MM.1S (cell line): ENCODE results near the gene AKAP6.

Experiments used
- DNase-seq: peaks from one replicate; pipeline ENCODE4 v3.0.0-alpha.2; 2015
- H2AFZ ChIP-seq: fragments of 300-600 bp; sonication (generic); 2 replicates; pipeline ENCODE4 v1.6.0; 2016; ENCODE audit warnings: antibody characterized with exemption, low read length
- H3F3A ChIP-seq: fragments of 300-600 bp; sonication (generic); 2 replicates; pipeline ENCODE4 v1.6.1; 2016; ENCODE audit warnings: mild to moderate bottlenecking, antibody characterized with exemption, low read length, moderate library complexity, mixed read lengths; ENCODE audit not compliant: insufficient read depth
- H3K27ac ChIP-seq: fragments of 300-600 bp; sonication (generic); 2 replicates; pipeline ENCODE4 v1.5.1; 2016; ENCODE audit warnings: mild to moderate bottlenecking, low read length
- H3K27me3 ChIP-seq: fragments of 300-600 bp; sonication (generic); replicated peaks from 2 replicates; pipeline ENCODE4 v1.6.0; 2016; ENCODE audit warnings: low read length; ENCODE audit not compliant: insufficient read depth
- H3K36me3 ChIP-seq: fragments of 300-600 bp; sonication (generic); replicated peaks from 2 replicates; pipeline ENCODE4 v1.6.1; 2016; ENCODE audit warnings: mild to moderate bottlenecking, low read length, mixed read lengths; ENCODE audit not compliant: insufficient read depth
- H3K4me1 ChIP-seq: fragments of 300-600 bp; sonication (generic); 2 replicates; pipeline ENCODE4 v1.6.1; 2016; ENCODE audit warnings: low read length, mixed read lengths
- H3K4me2 ChIP-seq: fragments of 300-600 bp; sonication (generic); 2 replicates; pipeline ENCODE4 v1.6.0; 2016; ENCODE audit warnings: low read depth, low read length
- H3K4me3 ChIP-seq: fragments of 300-600 bp; sonication (generic); 2 replicates; pipeline ENCODE4 v1.5.1; 2016; ENCODE audit warnings: low read length, mixed read lengths
- H3K79me2 ChIP-seq: fragments of 300-600 bp; sonication (generic); 2 replicates; pipeline ENCODE4 v1.6.1; 2016; ENCODE audit warnings: mixed run types, low read length, mixed read lengths
- H3K9ac ChIP-seq: fragments of 300-600 bp; sonication (generic); 2 replicates; pipeline ENCODE4 v1.6.1; 2016; ENCODE audit warnings: low read length, mixed read lengths
- H3K9me2 ChIP-seq: fragments of 300-600 bp; sonication (generic); replicated peaks from 2 replicates; pipeline ENCODE4 v1.6.1; 2016; ENCODE audit warnings: mild to moderate bottlenecking, low read length, mixed read lengths; ENCODE audit not compliant: insufficient read depth
- H3K9me3 ChIP-seq: fragments of 300-600 bp; sonication (generic); replicated peaks from 2 replicates; pipeline ENCODE4 v1.6.1; 2016; ENCODE audit warnings: mild to moderate bottlenecking, low read length, mixed read lengths; ENCODE audit not compliant: insufficient read depth
- H4K20me1 ChIP-seq: fragments of 300-600 bp; sonication (generic); 2 replicates; pipeline ENCODE4 v1.6.1; 2016; ENCODE audit warnings: mild to moderate bottlenecking, low read length, moderate library complexity, mixed read lengths; ENCODE audit not compliant: insufficient read depth
- CTCF ChIP-seq: fragments of 300-600 bp; sonication (generic); IDR thresholded peaks from 2 replicates; pipeline ENCODE4 v1.5.1; 2016; ENCODE audit warnings: antibody characterized with exemption, low read length, mixed read lengths
- EZH2 ChIP-seq: fragments of 300-600 bp; sonication (generic); optimal IDR thresholded peaks from 2 replicates; pipeline ENCODE3; 2017; ENCODE audit warnings: low read depth, mild to moderate bottlenecking, antibody characterized with exemption, low read length, mixed read lengths
- EZH2phosphoT487 ChIP-seq: fragments of 300-600 bp; sonication (generic); IDR thresholded peaks from 2 replicates; pipeline ENCODE4 v1.6.1; 2018; ENCODE audit warnings: antibody characterized with exemption, low read length

Gene AKAP6

GRCh38 chr14:32375663-32376062, 46.6 kb downstream of the AKAP6 start:
- H3K36me3 ChIP-seq, result no peaks in the 10 kb centered on the region
- no peak for DNase-seq
- H3F3A ChIP-seq, result no peaks in the 10 kb centered on the region
- H2AFZ ChIP-seq, result no peak overlapping the region
- H3K27ac ChIP-seq, result no peak overlapping the region
- H3K4me3 ChIP-seq, result no peak overlapping the region
- no peaks in the 10 kb centered on the region for H3K9me2 ChIP-seq
- no peak overlapping the region for H3K9ac ChIP-seq
- TF ChIP-seq EZH2, result no peak
- TF ChIP-seq CTCF, result no peak
- no peak for TF ChIP-seq EZH2phosphoT487
- H3K4me2 ChIP-seq, result no peak overlapping the region
- H3K27me3 ChIP-seq, result no peaks in the 10 kb centered on the region
- H3K79me2 ChIP-seq, result no peaks in the 10 kb centered on the region
- no peaks in the 10 kb centered on the region for H4K20me1 ChIP-seq
- peaks cover 5% of the 10 kb centered on the region for H3K4me1 ChIP-seq
- H3K9me3 ChIP-seq, result no peaks in the 10 kb centered on the region

DNA sequence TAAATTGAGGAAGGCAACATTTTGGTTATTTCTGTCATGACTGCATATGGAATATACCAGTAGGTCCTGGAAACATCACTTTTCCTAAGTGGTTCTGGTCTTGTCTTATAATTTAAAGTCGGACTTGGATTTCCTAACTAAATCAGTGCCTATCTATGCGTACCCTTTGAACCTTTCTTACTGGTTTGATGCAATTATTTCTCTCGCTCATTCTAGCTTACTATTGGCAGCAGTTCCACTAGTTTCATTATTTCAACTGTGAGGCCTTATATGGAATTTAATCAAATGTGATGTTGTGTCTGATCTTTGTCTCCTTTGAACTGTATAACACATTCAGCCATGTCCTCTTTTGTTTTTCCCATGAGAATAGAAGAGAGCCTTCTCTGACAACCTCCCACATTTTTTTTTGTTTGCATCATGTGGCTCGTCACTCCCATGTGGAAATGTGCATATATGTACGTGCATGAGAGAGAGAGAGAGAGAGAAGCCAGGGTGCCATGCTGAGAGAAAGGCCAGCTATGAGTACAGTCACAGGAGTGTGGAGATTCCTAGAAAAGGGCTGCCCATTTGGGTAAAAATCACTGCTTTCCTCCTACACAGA, 48.0 kb downstream of the AKAP6 start:
- Histone ChIP-seq H3K4me2 (no peak overlapping the region), H3K27me3 (no peaks in the 10 kb centered on the region), H3K9ac (no peak overlapping the region), H3K9me2 (no peaks in the 10 kb centered on the region), H3K79me2 (no peaks in the 10 kb centered on the region), H3K27ac (no peak overlapping the region), H3K4me3 (no peak overlapping the region), H2AFZ (no peak overlapping the region), H3K9me3 (no peaks in the 10 kb centered on the region), H3K4me1 (no peaks in the 10 kb centered on the region), H3K36me3 (no peaks in the 10 kb centered on the region), H4K20me1 (no peaks in the 10 kb centered on the region), H3F3A (no peaks in the 10 kb centered on the region)
- DNase-seq, result no peak
- TF ChIP-seq CTCF (no peak), EZH2 (no peak), EZH2phosphoT487 (no peak)

DNA sequence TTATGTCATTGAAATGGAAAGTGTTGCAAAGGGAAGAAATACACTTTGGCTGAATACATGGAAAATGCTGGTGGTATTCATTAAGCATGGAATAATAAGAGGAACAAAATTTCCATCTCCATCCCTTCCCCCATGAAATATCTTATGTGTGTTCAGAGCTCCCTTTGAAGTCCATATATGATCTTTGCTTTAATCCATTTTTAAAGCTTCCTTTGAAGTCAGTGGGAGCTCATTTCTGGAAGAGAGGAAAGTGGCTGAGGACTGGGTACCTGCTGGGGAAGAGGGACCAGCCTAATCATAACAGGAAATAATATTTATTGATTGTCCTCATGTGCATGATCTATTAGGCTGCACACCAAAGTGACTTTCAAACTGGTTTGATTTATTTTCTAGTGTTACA, 49.2 kb downstream of the AKAP6 start:
- H3K9me3 ChIP-seq, result no peaks in the 10 kb centered on the region
- no peak overlapping the region for H3K9ac ChIP-seq
- H3K4me3 ChIP-seq, result no peak overlapping the region
- H3F3A ChIP-seq, result no peaks in the 10 kb centered on the region
- no peaks in the 10 kb centered on the region for H3K4me1 ChIP-seq
- no peak overlapping the region for H3K27ac ChIP-seq
- H3K27me3 ChIP-seq, result no peaks in the 10 kb centered on the region
- TF ChIP-seq EZH2phosphoT487 (no peak), EZH2 (no peak), CTCF (no peak)
- H3K79me2 ChIP-seq, result no peaks in the 10 kb centered on the region
- no peak for DNase-seq
- H3K36me3 ChIP-seq, result no peaks in the 10 kb centered on the region
- no peaks in the 10 kb centered on the region for H3K9me2 ChIP-seq
- no peaks in the 10 kb centered on the region for H4K20me1 ChIP-seq
- no peak overlapping the region for H2AFZ ChIP-seq
- H3K4me2 ChIP-seq, result no peak overlapping the region
